SH-SY5Y (cell line): ENCODE results near the gene UTP14A.

Experiments
- GATA2 ChIP-seq: IDR thresholded peaks from 2 replicates; pipeline ENCODE4 v1.6.1; 2011; ENCODE audit warnings: mild to moderate bottlenecking, low read depth, low read length
- GATA3 ChIP-seq: IDR thresholded peaks from 2 replicates; pipeline ENCODE4 v1.6.1; 2011; ENCODE audit warnings: low read depth, mild to moderate bottlenecking, low read length, moderate library complexity

- TF ChIP-seq GATA3 (no peak), GATA2 (no peak)
Observed at GRCh38 chrX:129940721-129941120, 34.8 kb downstream of the UTP14A start.
